Nephron (organoid): Measurements from ENCODE around the gene ZNF208.
"Not testable (repeated sequence)": the region's sequence is repeated elsewhere in the genome, so short reads cannot be mapped to it uniquely, and the experiment has no call there.

ENCODE experiments used
- H3K27ac Mint-ChIP-seq, 3 experiments: 2 replicates each; pipeline ENCODE4 v1.8.0; 2020; ENCODE audit warnings: mixed read lengths in 3 of 3, mild to moderate bottlenecking in 2 of 3, moderate library complexity in 1 of 3
- H3K27me3 Mint-ChIP-seq: 2 replicates; pipeline ENCODE4 v1.8.0; 2021; ENCODE audit warnings: low read depth, mild to moderate bottlenecking, moderate library complexity, mixed read lengths
- H3K36me3 Mint-ChIP-seq: 2 replicates; pipeline ENCODE4 v1.8.0; 2020; ENCODE audit warnings: low read depth, mixed read lengths
- H3K4me1 Mint-ChIP-seq: 2 replicates; pipeline ENCODE4 v1.8.0; 2020; ENCODE audit warnings: mixed read lengths
- H3K4me3 Mint-ChIP-seq, 3 experiments: 2 replicates each; pipeline ENCODE4 v1.8.0; 2020; ENCODE audit warnings: mild to moderate bottlenecking in 3 of 3, mixed read lengths in 3 of 3, moderate library complexity in 2 of 3
- H3K9me3 Mint-ChIP-seq: 2 replicates; pipeline ENCODE4 v1.8.0; 2020; ENCODE audit warnings: mixed read lengths
- TF ChIP-seq, protein P1 (sequence below), 3 experiments: fragments of 200-600 bp; sonication (generic); IDR thresholded peaks; one replicate each; pipeline ENCODE4 v1.5.0; 2021; ENCODE audit warnings: antibody characterized with exemption in 3 of 3; ENCODE audit not compliant: unreplicated experiment in 3 of 3

ZNF208 gene

DNA sequence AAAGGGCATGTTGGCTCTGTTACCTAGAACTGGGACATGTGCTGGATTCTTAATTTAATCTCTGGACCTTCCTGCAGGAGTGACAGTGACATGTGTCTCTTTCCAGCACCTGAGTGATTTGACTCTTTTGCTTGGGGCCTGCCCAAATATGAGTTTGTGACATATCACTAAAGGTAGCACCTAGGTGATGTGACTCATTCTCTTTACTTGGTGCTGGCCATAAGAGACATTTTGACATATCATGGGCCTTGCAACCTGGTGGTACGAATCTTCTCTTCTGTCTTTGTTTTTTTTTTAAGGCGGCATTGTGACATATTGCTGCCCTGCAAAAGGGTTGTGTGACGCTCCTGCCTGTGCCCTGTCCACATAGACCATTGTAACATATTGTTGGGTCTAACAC, 108.9 kb downstream of the ZNF208 start:
- Mint-ChIP-seq H3K4me3 (no peak overlapping the region), H3K9me3 (peaks cover 69% of the 10 kb centered on the region), H3K27ac (no peak overlapping the region), H3K4me1 (no peaks in the 10 kb centered on the region), H3K27me3 (no peaks in the 10 kb centered on the region), H3K36me3 (no peaks in the 10 kb centered on the region)
- TF ChIP-seq, protein P1, sequence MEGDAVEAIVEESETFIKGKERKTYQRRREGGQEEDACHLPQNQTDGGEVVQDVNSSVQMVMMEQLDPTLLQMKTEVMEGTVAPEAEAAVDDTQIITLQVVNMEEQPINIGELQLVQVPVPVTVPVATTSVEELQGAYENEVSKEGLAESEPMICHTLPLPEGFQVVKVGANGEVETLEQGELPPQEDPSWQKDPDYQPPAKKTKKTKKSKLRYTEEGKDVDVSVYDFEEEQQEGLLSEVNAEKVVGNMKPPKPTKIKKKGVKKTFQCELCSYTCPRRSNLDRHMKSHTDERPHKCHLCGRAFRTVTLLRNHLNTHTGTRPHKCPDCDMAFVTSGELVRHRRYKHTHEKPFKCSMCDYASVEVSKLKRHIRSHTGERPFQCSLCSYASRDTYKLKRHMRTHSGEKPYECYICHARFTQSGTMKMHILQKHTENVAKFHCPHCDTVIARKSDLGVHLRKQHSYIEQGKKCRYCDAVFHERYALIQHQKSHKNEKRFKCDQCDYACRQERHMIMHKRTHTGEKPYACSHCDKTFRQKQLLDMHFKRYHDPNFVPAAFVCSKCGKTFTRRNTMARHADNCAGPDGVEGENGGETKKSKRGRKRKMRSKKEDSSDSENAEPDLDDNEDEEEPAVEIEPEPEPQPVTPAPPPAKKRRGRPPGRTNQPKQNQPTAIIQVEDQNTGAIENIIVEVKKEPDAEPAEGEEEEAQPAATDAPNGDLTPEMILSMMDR (IDR thresholded peaks at IDR 0.05; ENCODE audit: unreplicated experiment in 3 of 3), result no peak

DNA sequence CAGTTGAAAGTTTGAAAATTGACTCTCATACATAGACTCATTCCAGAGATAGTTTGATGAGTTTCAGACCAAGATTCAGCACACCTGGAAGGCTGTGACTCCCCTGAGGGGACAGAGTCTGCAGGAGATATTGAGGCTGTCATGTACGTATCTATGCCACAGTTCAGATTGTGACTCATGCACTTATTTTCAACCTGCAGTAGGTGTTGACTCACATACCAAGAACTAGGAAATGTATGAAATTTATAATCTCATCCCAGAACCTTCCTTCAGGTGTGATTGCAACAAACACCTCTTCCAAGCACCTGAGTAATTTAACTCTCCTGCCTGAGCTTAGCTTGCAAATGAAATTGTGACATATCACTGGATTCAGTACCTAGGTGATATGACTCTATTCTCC, 110.3 kb downstream of the ZNF208 start:
- no peak overlapping the region for H3K4me3 Mint-ChIP-seq
- TF ChIP-seq, protein P1 (IDR thresholded peaks at IDR 0.05; ENCODE audit: unreplicated experiment in 3 of 3), result no peak
- H3K36me3 Mint-ChIP-seq, result peaks cover 4% of the 10 kb centered on the region
- H3K27ac Mint-ChIP-seq, result no peak overlapping the region
- no peaks in the 10 kb centered on the region for H3K4me1 Mint-ChIP-seq
- H3K27me3 Mint-ChIP-seq, result no peaks in the 10 kb centered on the region
- peaks cover 63% of the 10 kb centered on the region for H3K9me3 Mint-ChIP-seq

DNA sequence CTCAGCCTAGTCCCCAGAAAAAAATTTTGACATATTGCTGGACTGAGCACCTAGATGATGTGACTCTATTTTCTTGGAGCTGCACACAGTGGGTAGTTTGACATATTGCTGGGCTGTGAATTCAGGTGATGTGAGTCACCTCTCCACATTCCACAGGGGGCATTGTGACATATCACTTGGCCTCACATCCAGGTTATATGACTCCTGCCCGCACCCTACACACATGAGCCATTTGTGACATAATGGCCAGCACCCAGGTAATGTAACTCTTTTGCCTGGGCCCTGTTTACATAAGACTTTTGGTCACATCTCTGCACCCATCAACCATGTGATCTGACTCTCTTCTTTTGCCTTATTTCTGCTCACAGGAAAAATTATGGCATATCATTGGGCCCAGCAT, 119.7 kb downstream of the ZNF208 start:
- Mint-ChIP-seq H3K27ac (no peak overlapping the region), H3K4me1 (no peaks in the 10 kb centered on the region), H3K36me3 (peaks cover 4% of the 10 kb centered on the region), H3K27me3 (no peaks in the 10 kb centered on the region), H3K9me3 (peaks cover 57% of the 10 kb centered on the region), H3K4me3 (no peak overlapping the region)
- TF ChIP-seq, protein P1 (IDR thresholded peaks at IDR 0.05; ENCODE audit: unreplicated experiment in 3 of 3), result no peak

DNA sequence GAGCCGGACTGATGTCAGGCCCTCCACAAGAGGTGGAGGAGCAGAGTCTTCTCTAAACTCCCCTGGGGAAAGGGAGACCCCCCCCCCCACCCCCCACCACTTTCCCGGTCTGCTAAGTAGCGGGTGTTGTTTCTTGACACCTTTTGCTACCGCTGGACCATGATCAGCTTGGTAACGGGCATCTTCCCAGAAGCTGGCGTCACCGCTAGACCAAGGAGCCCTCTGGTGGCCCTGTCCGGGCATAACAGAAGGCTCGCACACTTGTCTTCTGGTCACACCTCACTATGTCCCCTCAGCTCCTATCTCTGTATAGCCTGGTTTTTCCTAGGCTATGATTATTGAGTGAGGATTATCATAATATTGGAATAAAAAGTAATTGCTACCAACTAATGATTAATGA, 120.7 kb downstream of the ZNF208 start:
- H3K36me3 Mint-ChIP-seq, H3K27me3 Mint-ChIP-seq, H3K27ac Mint-ChIP-seq, H3K4me1 Mint-ChIP-seq, H3K4me3 Mint-ChIP-seq: not testable (repeated sequence)
- peaks cover 56% of the 10 kb centered on the region for H3K9me3 Mint-ChIP-seq
- TF ChIP-seq, protein P1 (IDR thresholded peaks at IDR 0.05; ENCODE audit: unreplicated experiment in 3 of 3), result peak in 1 of 3 experiments; percentile 19

DNA sequence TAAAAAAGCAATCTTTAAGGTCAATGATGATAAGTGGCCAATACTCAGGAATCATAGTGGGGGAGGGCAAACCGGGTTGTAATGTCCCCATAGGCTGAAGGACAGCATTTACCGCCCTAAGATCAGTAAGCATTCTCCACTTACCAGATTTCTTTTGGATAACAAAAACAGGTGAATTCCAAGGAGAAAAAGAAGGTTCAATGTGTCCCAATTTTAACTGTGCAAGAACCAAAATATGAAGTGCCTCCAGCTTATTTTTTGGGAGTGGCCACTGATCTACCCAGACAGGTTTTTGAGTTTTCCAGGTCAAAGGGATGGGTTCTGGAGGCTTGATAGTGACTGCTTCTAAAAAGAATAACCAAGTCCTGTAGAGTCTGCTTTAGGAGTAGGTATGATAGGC, 125.2 kb downstream of the ZNF208 start:
- H3K4me1 Mint-ChIP-seq, H3K4me3 Mint-ChIP-seq, H3K27ac Mint-ChIP-seq, H3K36me3 Mint-ChIP-seq, H3K27me3 Mint-ChIP-seq: not testable (repeated sequence)
- H3K9me3 Mint-ChIP-seq, result peaks cover 52% of the 10 kb centered on the region

DNA sequence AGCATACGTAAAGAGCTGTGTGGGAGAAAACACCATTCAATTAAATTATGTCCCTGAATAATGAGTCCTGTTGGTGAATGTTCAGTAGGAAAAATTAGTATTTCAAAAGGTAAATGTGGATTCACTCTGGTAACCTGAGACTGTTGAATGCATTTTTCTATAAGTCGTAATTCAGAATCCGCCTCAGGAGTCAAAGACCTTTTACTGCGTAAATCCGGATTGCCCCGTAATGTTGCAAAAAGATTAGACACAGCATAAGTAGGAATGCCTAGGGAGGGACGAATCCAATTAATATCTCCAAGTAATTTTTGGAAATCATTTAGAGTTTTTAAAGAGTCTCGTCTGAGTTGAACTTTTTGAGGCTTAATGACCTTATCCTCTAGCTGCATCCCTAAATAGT, 126.0 kb downstream of the ZNF208 start:
- not testable (repeated sequence) for H3K27ac Mint-ChIP-seq, H3K36me3 Mint-ChIP-seq, H3K4me3 Mint-ChIP-seq, H3K4me1 Mint-ChIP-seq, H3K27me3 Mint-ChIP-seq
- peaks cover 56% of the 10 kb centered on the region for H3K9me3 Mint-ChIP-seq

DNA sequence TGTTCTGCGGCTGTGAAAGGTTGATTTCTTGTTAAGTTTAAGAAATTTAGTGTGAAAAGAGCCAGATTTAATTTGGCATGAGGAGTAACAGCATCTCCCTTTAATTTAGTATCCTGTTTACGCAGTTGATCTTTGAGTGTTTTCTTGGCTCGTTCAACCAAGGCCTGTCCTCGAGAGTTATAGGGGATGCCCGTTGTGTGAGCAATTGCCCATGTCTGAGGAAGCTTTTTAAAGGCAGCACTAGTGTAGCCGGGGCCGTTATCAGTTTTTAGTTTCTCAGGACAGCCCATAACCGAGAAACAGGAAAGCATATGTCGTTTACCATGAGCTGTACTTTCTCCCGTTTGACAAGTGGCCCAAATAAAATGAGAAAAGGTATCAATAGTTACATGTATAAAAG, 127.2 kb downstream of the ZNF208 start:
- TF ChIP-seq, protein P1 (IDR thresholded peaks at IDR 0.05; ENCODE audit: unreplicated experiment in 3 of 3), result no peak
- no peaks in the 10 kb centered on the region for H3K27me3 Mint-ChIP-seq
- no peak overlapping the region for H3K4me3 Mint-ChIP-seq
- H3K9me3 Mint-ChIP-seq, result peaks cover 53% of the 10 kb centered on the region
- H3K27ac Mint-ChIP-seq, result no peak overlapping the region
- no peaks in the 10 kb centered on the region for H3K4me1 Mint-ChIP-seq
- H3K36me3 Mint-ChIP-seq, result no peaks in the 10 kb centered on the region
